ENCODE results near the gene TBRG4.

DNA sequence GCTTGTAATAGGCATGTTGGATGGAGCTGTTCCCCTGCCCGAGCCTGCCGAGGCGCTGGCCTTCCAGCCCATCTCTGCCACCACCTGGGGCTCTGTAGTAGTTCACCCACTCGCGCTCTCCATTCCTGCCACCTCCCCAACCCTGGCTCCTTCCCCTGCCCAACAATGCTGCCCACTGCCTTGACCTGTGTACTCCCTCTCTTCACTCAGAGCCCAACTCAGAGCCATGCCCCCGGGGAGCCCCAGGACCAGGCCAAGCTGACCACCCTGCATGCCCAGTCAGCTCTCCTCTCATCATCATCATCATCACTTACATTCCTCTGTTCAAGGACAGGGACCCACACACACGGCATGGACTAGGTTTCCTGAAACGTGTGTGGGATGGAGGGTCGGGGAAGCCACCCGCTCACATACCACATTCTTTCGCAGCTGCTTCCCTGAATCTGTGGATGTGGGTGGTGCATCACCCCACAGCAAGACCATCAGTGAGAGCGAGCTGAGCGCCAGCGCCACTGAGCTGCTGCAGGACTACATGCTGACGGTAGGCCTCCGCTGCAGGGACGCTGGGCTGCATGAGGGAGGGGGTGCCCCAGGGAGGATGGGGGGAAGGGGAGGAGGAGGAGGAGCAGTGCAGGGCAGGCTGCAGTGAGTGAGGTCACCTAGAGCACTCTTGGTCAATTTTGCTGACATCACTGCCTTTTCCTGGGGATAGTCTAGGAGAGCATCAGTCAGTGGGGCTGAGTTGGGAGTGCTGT is 38.3 kb downstream of the TBRG4 start:
- TF ChIP-seq, protein P1, sequence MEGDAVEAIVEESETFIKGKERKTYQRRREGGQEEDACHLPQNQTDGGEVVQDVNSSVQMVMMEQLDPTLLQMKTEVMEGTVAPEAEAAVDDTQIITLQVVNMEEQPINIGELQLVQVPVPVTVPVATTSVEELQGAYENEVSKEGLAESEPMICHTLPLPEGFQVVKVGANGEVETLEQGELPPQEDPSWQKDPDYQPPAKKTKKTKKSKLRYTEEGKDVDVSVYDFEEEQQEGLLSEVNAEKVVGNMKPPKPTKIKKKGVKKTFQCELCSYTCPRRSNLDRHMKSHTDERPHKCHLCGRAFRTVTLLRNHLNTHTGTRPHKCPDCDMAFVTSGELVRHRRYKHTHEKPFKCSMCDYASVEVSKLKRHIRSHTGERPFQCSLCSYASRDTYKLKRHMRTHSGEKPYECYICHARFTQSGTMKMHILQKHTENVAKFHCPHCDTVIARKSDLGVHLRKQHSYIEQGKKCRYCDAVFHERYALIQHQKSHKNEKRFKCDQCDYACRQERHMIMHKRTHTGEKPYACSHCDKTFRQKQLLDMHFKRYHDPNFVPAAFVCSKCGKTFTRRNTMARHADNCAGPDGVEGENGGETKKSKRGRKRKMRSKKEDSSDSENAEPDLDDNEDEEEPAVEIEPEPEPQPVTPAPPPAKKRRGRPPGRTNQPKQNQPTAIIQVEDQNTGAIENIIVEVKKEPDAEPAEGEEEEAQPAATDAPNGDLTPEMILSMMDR (IDR thresholded peaks at IDR 0.05; ENCODE audit: low read depth, low read length, poor library complexity, severe bottlenecking): no peak
- TF ChIP-seq EZH2phosphoT487 (IDR thresholded peaks at IDR 0.05; ENCODE audit: borderline replicate concordance, low read length): no peak
